Retinal pigment epithelial cell (primary cell): ENCODE results near the gene THBS3.
"Not testable (repeated sequence)": the region's sequence is repeated elsewhere in the genome, so short reads cannot be mapped to it uniquely, and the experiment has no call there.

Experiments
- DNase-seq: peaks from one replicate; pipeline ENCODE4 v3.0.0-alpha.2; 2010; ENCODE audit warnings: low read depth
- H3K4me3 ChIP-seq: 2 replicates; pipeline ENCODE4 v1.5.1; 2011; ENCODE audit warnings: mild to moderate bottlenecking, low read length, control low read depth, moderate library complexity
- TF ChIP-seq, protein P1 (sequence below): conservative IDR thresholded peaks from 2 replicates; pipeline ENCODE4 v1.5.1; 2011; ENCODE audit warnings: low read depth, low read length, control low read depth, inconsistent platforms

The THBS3 gene

DNA sequence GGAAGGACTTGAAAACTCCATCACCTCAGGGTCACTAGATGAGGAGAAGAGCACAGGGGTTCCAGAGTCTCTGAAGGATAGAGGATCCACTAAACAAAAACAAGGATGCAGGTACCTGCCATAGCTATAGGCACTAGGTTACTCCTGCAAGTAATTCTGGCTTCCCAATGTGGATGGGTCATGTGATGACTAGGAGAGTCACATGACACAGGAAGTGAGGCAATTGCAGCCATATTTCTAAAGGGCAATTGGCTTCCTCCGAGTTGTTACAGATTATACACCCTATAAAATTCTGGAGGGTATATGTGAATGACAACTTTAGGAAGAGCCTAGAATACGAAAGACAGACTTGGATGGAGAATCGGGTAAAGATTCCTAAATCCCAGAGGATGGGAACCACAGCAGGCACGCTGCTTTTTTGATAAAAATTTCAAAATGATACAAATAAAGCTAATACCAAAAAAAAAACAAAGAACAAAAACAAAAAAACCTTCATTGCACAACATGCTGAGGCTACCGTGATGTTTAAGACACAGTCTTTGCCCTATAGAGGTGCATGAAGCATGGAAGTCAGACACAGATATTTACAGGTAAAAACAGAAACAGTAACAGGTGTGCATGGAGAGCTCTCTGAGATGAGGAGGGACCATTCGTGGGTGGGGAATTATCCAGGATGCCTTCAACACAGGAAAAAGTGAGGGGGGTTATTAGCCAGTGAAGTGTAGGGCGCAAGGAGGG is 11.3 kb upstream of the THBS3 start:
- no peak overlapping the region for H3K4me3 ChIP-seq
- DNase-seq: no peak
- TF ChIP-seq, protein P1, sequence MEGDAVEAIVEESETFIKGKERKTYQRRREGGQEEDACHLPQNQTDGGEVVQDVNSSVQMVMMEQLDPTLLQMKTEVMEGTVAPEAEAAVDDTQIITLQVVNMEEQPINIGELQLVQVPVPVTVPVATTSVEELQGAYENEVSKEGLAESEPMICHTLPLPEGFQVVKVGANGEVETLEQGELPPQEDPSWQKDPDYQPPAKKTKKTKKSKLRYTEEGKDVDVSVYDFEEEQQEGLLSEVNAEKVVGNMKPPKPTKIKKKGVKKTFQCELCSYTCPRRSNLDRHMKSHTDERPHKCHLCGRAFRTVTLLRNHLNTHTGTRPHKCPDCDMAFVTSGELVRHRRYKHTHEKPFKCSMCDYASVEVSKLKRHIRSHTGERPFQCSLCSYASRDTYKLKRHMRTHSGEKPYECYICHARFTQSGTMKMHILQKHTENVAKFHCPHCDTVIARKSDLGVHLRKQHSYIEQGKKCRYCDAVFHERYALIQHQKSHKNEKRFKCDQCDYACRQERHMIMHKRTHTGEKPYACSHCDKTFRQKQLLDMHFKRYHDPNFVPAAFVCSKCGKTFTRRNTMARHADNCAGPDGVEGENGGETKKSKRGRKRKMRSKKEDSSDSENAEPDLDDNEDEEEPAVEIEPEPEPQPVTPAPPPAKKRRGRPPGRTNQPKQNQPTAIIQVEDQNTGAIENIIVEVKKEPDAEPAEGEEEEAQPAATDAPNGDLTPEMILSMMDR: no peak

DNA sequence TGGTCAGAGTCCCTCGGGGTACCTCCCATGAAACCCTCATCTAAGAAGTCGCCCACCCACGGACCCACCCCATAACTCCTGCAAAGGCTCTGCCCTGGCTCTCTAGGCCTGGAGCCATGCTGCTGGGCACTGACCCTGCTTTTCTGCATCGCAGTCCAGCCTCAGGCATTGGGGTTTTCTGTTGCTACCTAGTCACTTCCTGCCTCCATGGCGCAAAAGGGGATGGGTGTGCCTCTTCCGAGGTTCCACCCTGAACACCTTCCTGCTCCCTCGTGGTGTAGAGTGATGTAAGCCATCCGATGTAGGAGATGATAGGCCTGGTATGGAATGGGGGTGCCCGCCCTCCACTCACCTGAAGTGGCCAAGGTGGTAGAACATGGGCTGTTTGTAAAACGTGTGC is 7.0 kb upstream of the THBS3 start:
- not testable (repeated sequence) for DNase-seq, H3K4me3 ChIP-seq

DNA sequence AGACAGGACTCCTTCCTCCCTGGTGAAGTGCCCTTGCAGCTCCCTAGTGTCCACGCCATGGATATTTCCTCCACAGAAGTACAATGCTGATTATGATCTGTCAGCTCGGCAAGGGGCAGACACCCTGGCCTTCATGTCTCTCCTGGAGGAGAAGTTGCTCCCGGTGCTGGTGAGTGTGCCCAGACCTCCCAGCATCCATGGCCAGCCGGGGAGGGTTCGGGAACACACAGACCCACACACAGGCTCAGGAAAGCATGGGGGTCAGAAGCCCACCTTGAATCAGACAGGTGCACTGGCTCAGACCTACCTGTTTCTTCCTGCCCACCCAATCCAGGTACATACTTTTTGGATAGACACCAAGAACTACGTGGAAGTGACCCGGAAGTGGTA is 4.3 kb upstream of the THBS3 start:
- not testable (repeated sequence) for H3K4me3 ChIP-seq, DNase-seq

DNA sequence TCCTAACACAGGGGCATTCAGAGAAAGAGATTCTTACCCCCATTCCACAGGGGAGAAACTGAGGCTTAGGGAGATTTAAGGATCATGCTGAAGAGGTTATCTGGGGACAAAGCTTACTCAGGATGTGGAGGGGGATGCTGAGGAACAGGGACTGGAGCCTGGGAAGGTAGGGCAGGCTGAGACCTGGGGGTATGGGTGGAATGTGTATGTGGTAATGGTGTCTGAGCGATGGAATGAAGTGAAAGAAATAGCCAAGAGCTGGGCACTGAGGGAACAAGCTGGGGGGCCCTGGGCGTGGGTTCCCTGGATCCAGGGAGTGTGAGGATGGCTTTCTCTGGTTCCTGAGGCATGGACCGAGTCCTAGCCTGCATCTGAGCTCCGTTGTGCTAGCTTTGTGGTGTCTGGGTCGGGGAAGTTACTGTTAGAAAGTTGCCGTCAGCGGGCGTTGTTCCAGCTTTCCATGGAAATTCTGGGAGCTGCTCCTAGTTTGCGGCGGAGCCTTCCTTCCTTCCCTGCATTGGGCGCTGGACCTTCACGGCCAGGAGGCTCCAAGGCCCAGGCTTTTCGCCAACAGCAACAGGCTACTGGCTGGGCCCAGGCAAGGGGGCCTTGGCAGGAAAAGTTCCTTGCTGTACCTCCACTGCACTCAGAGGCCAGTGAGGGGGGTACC is 3.8 kb upstream of the THBS3 start:
- DNase-seq, H3K4me3 ChIP-seq: not testable (repeated sequence)

DNA sequence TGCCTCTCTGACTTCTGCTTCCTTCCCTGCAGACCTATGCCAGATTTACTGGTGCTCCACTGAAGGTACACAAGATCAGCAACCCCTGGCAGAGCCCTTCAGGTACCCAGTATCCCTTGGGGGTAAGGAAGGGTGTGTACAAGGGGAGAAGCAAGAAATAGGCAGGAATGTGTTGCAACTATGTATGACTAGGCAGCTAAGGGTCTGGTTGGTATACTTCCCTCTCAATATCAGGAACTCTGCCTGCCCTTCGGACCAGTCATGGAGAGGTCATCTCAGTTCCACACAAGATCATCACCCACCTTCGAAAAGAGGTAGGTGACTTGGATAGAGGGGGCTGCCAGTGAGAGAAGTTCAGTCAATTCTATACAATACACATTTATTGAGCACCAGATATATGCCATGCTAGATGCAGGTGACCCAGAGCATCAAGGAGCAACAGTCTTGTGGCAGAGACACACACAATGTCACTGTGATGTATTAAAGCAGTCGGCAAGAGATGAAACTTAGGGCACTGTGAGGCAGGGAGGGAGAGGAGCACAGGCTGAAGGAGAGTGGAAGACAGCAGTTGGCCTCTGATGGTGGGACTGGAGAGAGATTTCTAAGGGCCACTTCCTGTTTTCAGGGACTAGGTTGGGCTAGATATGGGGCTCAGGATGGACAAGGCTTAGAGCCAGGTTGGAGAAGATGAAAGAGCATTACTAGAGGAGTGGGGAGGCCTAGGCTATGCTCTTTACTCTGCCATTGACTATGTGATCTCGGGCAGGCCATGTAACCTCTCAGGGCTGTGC is 2.8 kb upstream of the THBS3 start:
- H3K4me3 ChIP-seq: no peak overlapping the region
- TF ChIP-seq, protein P1: no peak
- DNase-seq: no peak

DNA sequence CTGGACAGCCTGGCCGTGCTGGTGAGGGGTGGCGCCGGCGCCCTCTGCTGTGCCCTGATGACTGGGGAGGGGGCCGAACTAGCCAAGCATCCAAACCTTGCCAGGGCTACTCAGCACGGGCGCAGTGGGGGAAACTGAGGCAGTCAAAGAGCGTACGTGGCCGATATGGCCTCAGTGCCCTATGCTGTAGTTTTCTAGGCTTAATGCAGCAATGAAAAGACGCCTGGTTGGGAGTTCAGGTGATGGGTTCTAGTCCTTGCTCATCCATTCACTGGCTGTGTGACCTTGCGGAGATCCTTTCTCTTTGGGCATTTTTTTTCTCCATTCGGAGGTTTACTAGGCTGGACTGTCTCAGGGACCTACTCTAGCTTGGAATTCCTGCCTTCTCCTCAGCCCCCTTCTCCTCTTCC is 1.6 kb upstream of the THBS3 start:
- TF ChIP-seq, protein P1: no peak
- peak overlapping the region; percentile 91 for H3K4me3 ChIP-seq
- DNase-seq: no peak

DNA sequence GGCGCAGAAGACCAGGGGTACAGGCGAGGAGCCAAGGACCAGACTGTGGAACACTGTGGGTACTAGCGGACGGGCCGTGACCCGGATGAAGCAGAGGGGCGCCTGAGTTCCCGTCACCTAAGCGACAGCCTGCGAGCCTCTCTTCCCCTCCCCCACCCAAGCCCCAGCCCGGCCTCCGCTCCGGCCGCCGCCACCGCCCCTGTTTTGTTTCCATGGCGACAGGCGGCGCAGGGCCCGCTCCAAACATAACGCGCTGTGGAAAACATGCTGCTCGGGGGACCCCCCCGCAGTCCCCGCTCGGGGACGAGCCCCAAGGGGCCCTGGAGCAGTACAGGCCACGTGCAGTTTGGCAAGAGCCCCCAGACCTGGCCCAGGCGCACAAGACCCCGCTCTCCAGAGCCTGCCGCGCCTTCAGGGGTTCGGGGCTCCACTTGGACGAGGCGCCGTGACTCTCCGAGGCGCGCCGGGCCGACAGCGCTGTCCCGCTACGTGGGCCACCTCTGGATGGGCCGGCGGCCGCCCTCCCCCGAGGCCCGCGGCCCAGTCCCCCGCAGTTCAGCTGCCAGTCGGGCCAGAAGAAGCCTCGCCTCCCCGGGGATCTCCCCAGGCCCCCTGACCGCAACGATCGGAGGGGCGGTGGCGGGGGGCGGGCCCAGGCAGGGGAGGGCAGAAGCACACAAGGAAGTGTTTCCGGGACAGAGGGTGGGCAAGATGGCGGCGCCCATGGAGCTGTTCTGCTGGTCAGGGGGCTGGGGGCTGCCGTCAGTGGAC is 1.0 kb upstream of the THBS3 start, which contains the start of gene MTX1:
MTX1 (plus strand) TSS at position 155 of the 771 bp plus-strand sequence; CDS start at position 265, 110 bp downstream.
- TF ChIP-seq, protein P1: no peak
- DNase-seq: no peak
- H3K4me3 ChIP-seq: peak within 1 kb of the TSS; percentile 91
